Erythroblast (primary cell): Measurements from ENCODE around the gene AKAP13.
"Not testable (repeated sequence)": the region's sequence is repeated elsewhere in the genome, so short reads cannot be mapped to it uniquely, and the experiment has no call there.

ENCODE experiments used
- DNase-seq, 2 experiments: peaks; one replicate each; lab custom pipeline; 2025; lab: John Stamatoyannopoulos, UW
- GATA1 ChIP-seq: IDR thresholded peaks from 2 replicates; pipeline ENCODE4 v1.6.1; 2011; ENCODE audit warnings: low read depth, mild to moderate bottlenecking, control low read depth, low read length, moderate library complexity
- POLR2A ChIP-seq: IDR thresholded peaks from 2 replicates; pipeline ENCODE4 v1.6.1; 2011; ENCODE audit warnings: mild to moderate bottlenecking, low read length

Gene AKAP13

DNA sequence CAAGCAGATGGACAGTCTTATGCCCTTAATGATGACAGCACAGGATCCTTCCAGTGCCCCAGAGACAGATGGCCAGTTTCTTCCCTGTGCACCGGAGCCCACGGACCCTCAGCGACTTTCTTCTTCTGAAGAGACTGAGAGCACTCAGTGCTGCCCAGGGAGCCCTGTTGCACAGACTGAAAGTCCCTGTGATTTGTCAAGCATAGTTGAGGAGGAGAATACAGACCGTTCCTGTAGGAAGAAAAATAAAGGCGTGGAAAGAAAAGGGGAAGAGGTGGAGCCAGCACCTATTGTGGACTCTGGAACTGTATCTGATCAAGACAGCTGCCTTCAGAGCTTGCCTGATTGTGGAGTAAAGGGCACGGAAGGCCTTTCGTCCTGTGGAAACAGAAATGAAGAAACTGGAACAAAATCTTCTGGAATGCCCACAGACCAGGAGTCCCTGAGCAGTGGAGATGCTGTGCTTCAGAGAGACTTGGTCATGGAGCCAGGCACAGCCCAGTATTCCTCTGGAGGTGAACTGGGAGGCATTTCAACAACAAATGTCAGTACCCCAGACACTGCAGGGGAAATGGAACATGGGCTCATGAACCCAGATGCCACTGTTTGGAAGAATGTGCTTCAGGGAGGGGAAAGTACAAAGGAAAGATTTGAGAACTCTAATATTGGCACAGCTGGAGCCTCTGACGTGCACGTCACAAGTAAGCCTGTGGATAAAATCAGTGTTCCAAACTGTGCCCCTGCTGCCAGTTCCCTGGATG lies 198.7 kb downstream of the AKAP13 start:
- DNase-seq: peak; percentile 18 to 23
- no peak for TF ChIP-seq POLR2A

DNA sequence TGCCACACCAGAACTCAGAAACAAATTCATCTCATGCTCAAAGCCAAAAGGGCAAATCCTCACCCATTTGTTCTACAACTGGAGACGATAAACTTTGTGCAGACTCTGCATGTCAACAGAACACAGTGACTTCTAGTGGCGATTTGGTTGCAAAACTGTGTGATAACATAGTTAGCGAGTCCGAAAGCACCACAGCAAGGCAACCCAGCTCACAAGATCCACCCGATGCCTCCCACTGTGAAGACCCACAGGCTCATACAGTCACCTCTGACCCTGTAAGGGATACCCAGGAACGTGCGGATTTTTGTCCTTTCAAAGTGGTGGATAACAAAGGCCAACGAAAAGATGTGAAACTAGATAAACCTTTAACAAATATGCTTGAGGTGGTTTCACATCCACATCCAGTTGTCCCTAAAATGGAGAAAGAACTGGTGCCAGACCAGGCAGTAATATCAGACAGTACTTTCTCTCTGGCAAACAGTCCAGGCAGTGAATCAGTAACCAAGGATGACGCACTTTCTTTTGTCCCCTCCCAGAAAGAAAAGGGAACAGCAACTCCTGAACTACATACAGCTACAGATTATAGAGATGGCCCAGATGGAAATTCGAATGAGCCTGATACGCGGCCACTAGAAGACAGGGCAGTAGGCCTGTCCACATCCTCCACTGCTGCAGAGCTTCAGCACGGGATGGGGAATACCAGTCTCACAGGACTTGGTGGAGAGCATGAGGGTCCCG lies 199.7 kb downstream of the AKAP13 start:
- no peak for DNase-seq

DNA sequence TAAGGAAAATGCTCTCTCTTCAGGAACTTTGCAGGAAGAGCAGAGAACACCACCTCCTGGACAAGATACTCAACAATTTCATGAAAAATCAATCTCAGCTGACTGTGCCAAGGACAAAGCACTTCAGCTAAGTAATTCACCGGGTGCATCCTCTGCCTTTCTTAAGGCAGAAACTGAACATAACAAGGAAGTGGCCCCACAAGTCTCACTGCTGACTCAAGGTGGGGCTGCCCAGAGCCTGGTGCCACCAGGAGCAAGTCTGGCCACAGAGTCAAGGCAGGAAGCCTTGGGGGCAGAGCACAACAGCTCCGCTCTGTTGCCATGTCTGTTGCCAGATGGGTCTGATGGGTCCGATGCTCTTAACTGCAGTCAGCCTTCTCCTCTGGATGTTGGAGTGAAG lies 200.5 kb downstream of the AKAP13 start:
- TF ChIP-seq POLR2A (no peak), GATA1 (no peak)
- peak in 1 of 2 experiments; percentile 9 for DNase-seq

More for the DNA sequence above, 199.7 kb downstream of the AKAP13 start:
- TF ChIP-seq GATA1 (no peak), POLR2A (no peak)

DNA sequence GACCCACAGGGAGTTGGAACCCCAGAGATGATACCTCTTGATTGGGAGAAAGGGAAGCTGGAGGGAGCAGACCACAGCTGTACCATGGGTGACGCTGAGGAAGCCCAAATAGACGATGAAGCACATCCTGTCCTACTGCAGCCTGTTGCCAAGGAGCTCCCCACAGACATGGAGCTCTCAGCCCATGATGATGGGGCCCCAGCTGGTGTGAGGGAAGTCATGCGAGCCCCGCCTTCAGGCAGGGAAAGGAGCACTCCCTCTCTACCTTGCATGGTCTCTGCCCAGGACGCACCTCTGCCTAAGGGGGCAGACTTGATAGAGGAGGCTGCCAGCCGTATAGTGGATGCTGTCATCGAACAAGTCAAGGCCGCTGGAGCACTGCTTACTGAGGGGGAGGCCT lies 201.1 kb downstream of the AKAP13 start:
- peak; percentile 8 to 38 for DNase-seq
- TF ChIP-seq GATA1 (no peak), POLR2A (no peak)

DNA sequence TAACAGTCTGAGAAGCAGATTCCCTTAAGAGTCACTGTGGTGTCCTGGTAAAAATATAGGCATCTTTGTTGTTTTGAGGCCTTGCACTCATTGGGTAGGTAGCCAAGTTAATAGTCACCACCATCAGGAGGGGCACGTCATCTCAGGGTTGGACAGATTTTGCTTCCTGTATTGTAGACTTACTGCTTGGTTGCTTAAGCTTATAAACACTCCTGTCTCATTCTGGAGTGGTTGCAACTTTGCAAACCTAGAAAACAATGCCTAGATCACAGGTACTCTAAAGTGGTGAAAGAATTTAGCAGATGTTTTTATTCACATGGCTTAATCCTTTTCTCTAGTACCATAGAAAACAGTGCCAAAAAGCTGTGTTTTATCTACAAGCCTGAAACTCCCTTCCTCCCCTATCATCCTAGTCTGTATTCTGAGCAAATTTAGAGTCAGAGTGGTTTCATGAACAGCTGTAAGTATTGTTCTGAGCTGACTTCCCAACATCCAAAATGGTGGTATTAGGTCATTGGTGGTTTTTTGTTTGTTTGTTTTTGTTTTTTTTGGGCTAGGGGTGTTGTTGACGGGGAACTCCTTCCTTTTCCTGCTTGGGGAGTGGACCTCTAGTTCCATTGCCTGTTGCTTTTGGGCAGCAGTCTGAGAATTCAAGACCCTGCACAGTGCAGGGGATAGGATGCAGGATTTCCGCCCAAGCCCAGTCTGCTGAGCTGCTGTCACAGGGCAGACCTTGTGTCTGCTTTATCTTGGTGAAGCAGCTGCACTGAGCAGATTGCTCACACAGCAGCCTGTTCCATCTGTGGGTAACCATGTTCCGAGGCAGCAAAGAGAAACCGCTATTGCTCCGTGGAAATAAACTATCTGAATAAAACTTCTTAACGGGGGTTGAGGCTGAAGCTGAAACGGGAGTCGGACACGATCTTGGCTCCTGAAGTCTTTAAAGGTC lies 202.0 kb downstream of the AKAP13 start:
- DNase-seq: peak; percentile 92 to 95

DNA sequence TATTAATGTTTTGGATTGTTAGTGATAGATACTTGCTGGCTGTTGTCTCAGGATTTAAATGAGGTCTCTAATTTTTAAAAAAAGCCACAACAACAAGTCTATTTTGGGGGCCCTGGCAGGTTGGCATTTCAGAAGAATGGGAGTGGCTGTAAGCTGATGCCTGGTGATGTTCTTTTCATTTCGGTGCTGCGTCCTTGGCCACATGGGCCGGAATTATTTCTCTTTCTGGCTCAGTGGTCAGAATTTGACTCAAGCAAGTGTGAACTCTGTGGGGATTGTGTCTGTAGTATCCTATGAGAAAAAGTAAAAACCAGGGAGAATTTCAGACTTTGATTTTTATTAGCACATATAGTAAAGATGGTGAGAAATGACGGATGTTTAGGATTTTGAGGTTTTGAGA lies 203.0 kb downstream of the AKAP13 start:
- peak; percentile 35 to 51 for DNase-seq
- TF ChIP-seq GATA1 (no peak), POLR2A (no peak)

More for the DNA sequence above, 202.0 kb downstream of the AKAP13 start:
- TF ChIP-seq GATA1 (peak; percentile 76), POLR2A (peak; percentile 77)

DNA sequence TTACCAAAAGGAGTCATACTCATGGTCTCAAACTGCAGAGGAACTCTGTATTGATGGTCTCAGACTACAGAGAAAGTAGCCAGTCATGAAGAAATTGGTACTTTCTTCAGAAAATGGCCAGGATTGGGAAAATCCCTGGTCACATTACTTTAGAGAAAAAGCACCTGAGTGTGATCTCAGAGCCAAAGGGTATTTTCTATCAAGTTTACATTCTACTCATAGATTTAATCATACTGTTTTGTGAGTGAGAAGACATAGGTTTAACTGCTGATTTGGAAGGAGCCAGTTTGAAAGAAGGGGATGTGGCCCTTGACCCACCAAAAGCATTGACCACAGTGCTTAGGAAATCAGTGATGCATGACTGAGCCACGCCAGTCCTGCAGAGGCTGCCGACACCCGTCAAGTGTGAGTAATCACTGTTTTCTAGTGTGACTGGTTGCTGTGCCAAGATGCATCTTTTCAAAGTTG lies 203.6 kb downstream of the AKAP13 start:
- TF ChIP-seq GATA1 (no peak), POLR2A (no peak)
- DNase-seq: peak; percentile 9 to 27

DNA sequence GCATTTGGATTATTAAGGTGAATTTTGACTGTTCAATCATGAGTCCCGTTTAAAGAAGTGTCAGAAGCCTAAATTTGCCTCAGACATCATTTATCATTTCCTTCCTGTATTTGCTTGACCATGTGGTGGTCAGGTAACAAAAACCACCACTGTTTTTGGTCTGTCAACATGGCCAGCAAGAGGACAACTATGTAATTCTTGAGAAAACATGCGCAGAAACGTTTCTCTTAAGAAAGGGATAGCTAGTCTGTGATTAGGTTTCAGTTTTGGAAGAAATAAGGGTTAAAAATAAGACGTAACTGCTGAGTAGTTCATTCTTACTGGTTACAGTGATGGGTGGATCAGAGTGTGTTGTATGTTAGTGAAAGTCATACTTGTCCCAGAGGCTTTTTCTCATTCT lies 204.5 kb downstream of the AKAP13 start:
- no peak for DNase-seq
- TF ChIP-seq POLR2A (no peak), GATA1 (no peak)

DNA sequence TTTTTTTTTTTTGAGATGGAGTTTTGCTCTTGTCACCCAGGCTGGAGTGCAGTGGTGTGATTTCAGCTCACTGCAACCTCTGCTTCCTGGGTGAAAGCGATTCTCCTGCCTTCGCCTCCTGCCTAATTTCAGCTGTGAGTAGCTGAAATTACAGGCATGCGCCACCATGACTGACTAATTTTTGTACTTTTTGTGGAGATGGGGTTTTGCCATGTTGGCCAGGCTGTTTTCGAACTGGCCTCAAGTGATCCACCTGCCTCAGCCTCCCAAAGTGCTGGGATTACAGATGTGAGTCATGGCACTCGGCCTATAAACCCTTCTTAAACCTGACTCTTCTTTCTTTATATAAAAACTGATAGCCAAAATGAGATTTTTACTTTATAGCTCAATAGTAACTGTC lies 205.8 kb downstream of the AKAP13 start:
- not testable (repeated sequence) for DNase-seq

DNA sequence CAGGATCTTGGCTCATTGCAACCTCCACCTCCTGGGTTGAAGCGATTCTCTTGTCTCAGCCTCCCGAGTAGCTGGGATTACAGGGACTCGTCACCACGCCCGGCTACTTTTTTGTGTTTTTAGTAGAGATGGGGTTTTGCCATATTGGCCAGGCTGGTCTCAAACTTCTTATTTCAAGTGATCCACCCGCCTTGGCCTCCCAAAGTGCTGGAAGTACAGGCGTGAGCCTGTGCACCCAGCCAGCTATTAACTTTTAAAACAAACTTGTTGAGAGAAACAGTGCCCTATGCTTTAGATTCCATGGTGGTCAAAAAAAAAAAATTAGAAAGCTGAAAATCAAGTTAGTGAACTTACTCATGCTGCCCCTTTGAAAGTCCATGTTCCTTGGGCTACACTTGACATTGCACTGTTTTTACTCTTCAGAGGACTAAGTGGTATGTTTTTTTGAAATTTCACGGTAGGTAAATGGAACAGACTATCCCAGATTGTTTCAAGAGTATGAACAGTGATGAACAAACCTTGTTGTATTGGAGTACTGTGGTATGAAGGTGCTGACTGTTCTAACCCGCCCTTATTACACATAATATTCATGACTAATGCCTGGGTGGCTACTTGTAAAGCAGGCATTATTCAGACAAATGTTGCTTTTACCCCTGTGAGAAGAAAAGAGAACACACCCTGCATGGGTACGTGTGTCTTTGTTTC lies 207.5 kb downstream of the AKAP13 start:
- TF ChIP-seq POLR2A: no peak
- TF ChIP-seq GATA1: no peak
- no peak for DNase-seq

DNA sequence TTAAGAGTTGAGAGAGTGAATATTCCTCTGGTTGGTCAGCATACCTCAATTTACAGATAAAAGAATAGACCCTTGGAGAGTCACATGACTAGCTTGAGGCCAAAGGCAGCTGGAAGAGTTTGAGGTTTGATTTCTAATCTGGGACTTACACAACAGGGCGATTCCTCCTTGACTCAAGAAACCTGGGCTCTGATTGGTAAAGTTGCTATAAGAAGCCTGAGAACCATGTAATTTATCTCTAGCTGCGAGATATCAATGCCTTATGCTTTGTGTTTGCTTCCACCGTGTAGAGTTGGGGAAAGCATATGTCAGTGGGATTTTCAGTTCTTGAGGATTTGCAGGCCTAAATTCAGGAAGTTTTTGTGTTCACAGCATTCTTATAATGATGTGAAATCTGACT lies 208.3 kb downstream of the AKAP13 start:
- peak in 1 of 2 experiments; percentile 12 for DNase-seq
- TF ChIP-seq GATA1 (no peak), POLR2A (no peak)

DNA sequence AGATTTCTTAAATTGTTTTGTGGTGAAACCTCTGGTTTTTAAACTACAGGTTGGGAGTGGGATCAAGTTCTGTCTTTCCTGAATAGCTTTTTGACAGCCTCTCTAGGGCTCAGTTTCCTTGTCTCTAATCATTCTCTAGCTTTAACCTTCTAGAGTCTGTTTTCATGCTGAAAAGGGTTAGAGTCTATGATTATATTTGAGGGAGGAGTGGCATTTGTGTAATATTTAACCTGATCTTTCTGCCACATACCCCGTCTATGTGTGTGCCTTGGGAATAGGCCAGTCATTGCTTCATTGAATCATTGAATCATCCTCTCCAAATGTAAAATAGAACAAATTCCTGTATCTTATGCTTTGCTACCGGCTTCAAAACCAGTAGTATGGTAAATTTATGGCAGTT lies 209.4 kb downstream of the AKAP13 start:
- no peak for DNase-seq
- TF ChIP-seq POLR2A: no peak
- TF ChIP-seq GATA1: no peak

DNA sequence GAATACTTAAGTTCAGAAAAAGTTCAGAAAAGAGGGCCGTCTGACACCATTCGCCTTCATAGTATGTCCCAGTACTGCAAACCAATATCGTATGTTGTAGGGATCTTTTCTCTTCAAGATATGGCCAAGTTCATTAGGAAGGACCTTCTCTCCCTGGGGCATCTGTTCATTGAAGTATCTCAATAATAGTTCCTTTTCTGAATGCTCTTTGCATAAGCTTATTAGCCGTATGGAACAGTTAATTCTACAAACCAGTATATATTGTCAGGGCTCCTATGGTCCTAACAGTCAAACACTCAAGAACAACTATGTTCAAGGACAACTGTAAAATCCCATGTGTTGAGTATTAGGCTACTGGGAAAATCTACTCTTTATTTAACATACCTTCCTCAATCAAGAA lies 211.2 kb downstream of the AKAP13 start:
- DNase-seq: no peak
- no peak for TF ChIP-seq GATA1
- no peak for TF ChIP-seq POLR2A
